ENCODE data around the gene KDM4B.
"Not testable (repeated sequence)": the region's sequence is repeated elsewhere in the genome, so short reads cannot be mapped to it uniquely, and the experiment has no call there.

The KDM4B gene

GRCh38 chr19:5154799-5155426 is 186.0 kb downstream of the KDM4B start:
- DNase-seq, result peak; percentile 30

GRCh38 chr19:5155586-5156210 is 186.8 kb downstream of the KDM4B start:
- peak; percentile 45 for DNase-seq

GRCh38 chr19:5156231-5156986 is 187.5 kb downstream of the KDM4B start:
- DNase-seq, result peak; percentile 35

- DNase-seq, result no peak
Observed at GRCh38 chr19:5157186-5157585, 188.3 kb downstream of the KDM4B start.

GRCh38 chr19:5158549-5159134 is 189.7 kb downstream of the KDM4B start:
- DNase-seq, result not testable (repeated sequence)

GRCh38 chr19:5160158-5160795 is 191.4 kb downstream of the KDM4B start:
- not testable (repeated sequence) for DNase-seq

GRCh38 chr19:5164845-5165696 is 196.2 kb downstream of the KDM4B start:
- DNase-seq, result not testable (repeated sequence)

- no peak for DNase-seq
Observed at GRCh38 chr19:5165697-5166019, 196.7 kb downstream of the KDM4B start.

- DNase-seq, result no peak
Observed at GRCh38 chr19:5166262-5166661, 197.3 kb downstream of the KDM4B start.

GRCh38 chr19:5170329-5170745 is 201.4 kb downstream of the KDM4B start:
- DNase-seq, result no peak

- DNase-seq, result peak; percentile 69
Observed at GRCh38 chr19:5171711-5172110, 202.8 kb downstream of the KDM4B start.

- DNase-seq, result no peak
Observed at GRCh38 chr19:5172859-5173630, 204.1 kb downstream of the KDM4B start.

GRCh38 chr19:5173993-5174392 is 205.1 kb downstream of the KDM4B start:
- DNase-seq, result no peak

GRCh38 chr19:5177745-5178450 is 209.0 kb downstream of the KDM4B start:
- no peak for DNase-seq

GRCh38 chr19:5178841-5179240 is 209.9 kb downstream of the KDM4B start:
- DNase-seq, result no peak

- DNase-seq, result no peak
Observed at GRCh38 chr19:5179256-5179655, 210.3 kb downstream of the KDM4B start.

- no peak for DNase-seq
Observed at GRCh38 chr19:5181329-5181728, 212.4 kb downstream of the KDM4B start.

- no peak for DNase-seq
Observed at GRCh38 chr19:5182751-5183150, 213.8 kb downstream of the KDM4B start.

GRCh38 chr19:5183616-5184015 is 214.7 kb downstream of the KDM4B start:
- no peak for DNase-seq

GRCh38 chr19:5184930-5185329 is 216.0 kb downstream of the KDM4B start:
- no peak for DNase-seq

Data from islet precursor cell (in vitro differentiated cells).